Mononuclear cell (primary cell): ENCODE measurements around the gene ECEL1. TPM values are rescaled to one million over a fixed set of nuclear protein-coding genes. Genes with fewer than 3 reads are reported as not detected.

Experiments
- H3K27me3 ChIP-seq: 2 replicates; pipeline ENCODE4 v1.6.0; 2011; ENCODE audit warnings: low read length, control low read depth; ENCODE audit not compliant: insufficient read depth
- H3K4me1 ChIP-seq: 2 replicates; pipeline ENCODE4 v1.5.1; 2011; ENCODE audit warnings: mild to moderate bottlenecking, low read length, control low read depth; ENCODE audit not compliant: insufficient read depth
- H3K4me3 ChIP-seq: 2 replicates; pipeline ENCODE4 v1.5.1; 2011; ENCODE audit warnings: mild to moderate bottlenecking, low read length, moderate library complexity
- H3K9me3 ChIP-seq: 2 replicates; pipeline ENCODE4 v1.5.1; 2011; ENCODE audit warnings: low read depth, mild to moderate bottlenecking, control low read depth, low read length
- total RNA-seq: library from RNA; depleted of rRNA; stranded (reverse); fragments of >200 nt; gene quantifications from one replicate; pipeline ENCODE4 v1.2.3, GENCODE V29; 2012

The ECEL1 gene
- total RNA-seq, 1 donor = not detected

DNA sequence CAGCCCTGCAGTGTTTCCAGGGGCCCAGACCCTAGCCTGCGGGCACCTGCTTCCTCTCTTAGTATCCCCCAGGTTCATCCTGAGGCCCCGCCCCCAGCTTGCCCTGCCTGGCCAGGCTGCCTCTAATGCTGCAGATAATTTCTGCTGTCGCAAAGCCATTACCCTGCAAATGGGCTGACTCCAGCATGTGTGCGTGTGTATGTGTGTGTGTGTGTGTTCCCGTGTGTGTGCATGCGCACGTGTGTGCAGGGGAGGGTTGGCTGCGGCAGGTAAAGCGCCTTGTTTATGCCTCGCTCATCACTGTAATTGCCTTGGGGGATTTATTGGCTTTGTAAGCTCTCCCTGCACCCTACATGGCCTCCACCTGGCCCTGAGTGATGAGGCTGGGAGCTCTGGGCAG, 25.0 kb upstream of the ECEL1 start:
- Histone ChIP-seq H3K27me3 (no peaks in the 10 kb centered on the region), H3K9me3 (no peaks in the 10 kb centered on the region), H3K4me3 (no peak overlapping the region), H3K4me1 (no peaks in the 10 kb centered on the region)

GRCh38 chr2:232511336-232511890, 23.8 kb upstream of the ECEL1 start:
- Histone ChIP-seq H3K9me3 (no peaks in the 10 kb centered on the region), H3K27me3 (no peaks in the 10 kb centered on the region), H3K4me1 (no peaks in the 10 kb centered on the region), H3K4me3 (no peak overlapping the region)

DNA sequence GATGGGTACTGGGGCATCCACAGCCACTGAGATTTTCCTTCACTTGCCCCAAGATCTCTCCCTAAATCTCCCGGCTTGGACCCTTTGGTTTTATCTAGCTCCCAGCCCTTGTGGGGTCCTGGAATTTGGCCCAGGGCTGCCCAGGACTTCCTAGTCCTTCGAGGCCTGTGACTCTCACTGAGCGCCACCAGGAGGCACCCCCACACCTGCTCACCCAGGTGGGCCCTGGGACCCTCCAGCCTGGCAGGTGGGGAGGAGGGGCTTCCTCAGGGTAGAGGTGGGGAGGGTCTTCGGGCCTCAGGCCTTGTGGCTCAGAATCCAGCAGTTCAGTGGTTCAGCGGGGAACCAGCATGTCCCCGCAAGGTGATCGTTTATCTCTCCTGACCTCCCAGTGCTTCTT, 20.6 kb upstream of the ECEL1 start:
- no peak overlapping the region for H3K4me3 ChIP-seq
- H3K27me3 ChIP-seq = peaks cover 21% of the 10 kb centered on the region
- H3K9me3 ChIP-seq = no peaks in the 10 kb centered on the region
- peaks cover 4% of the 10 kb centered on the region for H3K4me1 ChIP-seq

DNA sequence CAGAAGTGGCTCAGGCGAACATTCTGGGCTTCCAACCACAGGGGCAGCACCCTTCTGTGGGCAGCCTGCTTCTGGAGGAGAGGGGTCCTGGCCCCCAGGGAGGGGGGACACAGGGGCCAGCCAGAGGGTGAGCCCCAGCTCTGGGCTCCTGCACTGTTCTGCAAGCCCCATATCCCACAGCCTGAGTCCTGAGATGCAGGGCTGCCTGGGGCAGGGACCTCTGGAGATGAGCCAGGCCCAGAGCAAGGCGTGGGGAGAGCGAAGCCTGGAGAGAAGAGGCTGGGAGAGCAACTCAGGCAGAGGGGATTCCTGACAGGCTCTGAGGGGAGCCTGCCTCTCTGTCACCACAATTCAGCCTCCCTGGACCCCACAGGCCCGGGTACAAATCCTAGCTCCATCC, 19.1 kb upstream of the ECEL1 start:
- H3K4me1 ChIP-seq = peaks cover 6% of the 10 kb centered on the region
- no peak overlapping the region for H3K4me3 ChIP-seq
- peaks cover 27% of the 10 kb centered on the region for H3K27me3 ChIP-seq
- no peaks in the 10 kb centered on the region for H3K9me3 ChIP-seq

- no peaks in the 10 kb centered on the region for H3K9me3 ChIP-seq
- peaks cover 6% of the 10 kb centered on the region for H3K4me1 ChIP-seq
- peaks cover 28% of the 10 kb centered on the region for H3K27me3 ChIP-seq
- H3K4me3 ChIP-seq = no peak overlapping the region
Observed at GRCh38 chr2:232505856-232506255, 18.2 kb upstream of the ECEL1 start.

DNA sequence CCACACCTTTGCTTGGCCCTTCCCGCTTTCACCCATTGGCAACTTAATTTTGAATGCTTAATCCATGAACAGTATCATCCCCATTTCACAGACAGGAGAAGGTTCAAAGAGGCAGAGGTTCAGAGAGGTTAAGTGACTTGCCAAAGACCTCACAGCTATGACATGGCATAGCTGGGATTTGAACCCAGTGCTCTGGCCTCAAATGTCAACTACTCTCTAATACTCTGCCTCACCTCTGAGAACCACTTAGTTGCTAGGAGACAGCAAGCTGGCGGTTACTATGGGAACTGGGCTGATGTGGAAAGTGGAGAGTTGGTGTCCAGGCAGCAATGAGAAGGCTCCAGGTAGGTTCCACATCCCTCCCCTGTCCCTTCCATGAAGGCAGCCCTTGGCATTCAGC, 16.8 kb upstream of the ECEL1 start:
- H3K4me1 ChIP-seq = peaks cover 6% of the 10 kb centered on the region
- no peaks in the 10 kb centered on the region for H3K9me3 ChIP-seq
- H3K27me3 ChIP-seq = peaks cover 28% of the 10 kb centered on the region
- H3K4me3 ChIP-seq = no peak overlapping the region

GRCh38 chr2:232503809-232504323, 16.2 kb upstream of the ECEL1 start:
- no peak overlapping the region for H3K4me3 ChIP-seq
- peaks cover 6% of the 10 kb centered on the region for H3K4me1 ChIP-seq
- peaks cover 28% of the 10 kb centered on the region for H3K27me3 ChIP-seq
- no peaks in the 10 kb centered on the region for H3K9me3 ChIP-seq

DNA sequence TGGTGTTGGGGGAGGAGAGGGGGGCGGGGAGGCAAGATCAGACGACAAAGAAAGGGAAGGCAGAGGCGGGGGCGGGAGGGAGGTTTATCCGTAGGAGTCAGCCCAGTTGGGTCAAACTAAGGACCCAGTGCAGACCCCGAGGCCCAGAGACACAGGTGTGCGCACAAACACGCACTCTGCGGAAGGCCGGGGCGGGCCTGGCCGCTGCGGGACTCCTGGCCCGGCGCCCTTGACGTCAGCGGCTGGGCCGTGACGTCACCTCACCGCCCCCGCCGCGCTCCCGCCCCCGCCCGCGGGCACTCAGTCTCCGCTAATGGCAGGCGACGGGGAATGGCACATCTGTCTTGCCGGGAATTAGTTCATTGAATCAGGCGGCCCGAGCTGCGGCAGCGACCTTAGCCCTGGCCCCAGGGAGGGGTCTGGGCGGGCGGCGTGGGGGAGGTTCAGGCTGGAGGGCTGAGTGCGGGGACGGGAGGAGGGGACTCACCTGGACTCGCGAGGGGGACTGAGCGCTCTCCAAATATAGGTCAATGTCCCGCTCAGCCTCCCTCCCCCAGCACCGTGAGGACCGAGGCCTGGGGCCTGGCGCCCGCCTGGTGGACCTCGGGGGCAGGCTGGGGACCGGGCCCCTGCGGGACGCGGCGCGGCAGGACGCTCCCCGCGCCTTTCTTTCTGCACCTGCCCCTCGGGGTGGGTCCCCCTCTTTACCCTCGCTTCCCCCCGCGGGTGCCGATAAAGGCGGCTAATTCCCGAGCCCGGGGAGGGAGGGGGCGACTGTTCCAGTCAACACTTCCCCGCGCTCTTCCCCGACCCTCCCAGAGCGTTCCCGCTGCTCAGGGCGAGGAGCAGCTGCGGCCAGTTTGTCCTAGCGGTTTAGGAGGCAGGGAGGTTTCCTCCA, 15.5 kb upstream of the ECEL1 start:
- peaks cover 28% of the 10 kb centered on the region for H3K27me3 ChIP-seq
- H3K4me1 ChIP-seq = peaks cover 6% of the 10 kb centered on the region
- no peak overlapping the region for H3K4me3 ChIP-seq
- H3K9me3 ChIP-seq = no peaks in the 10 kb centered on the region

- Histone ChIP-seq H3K4me1 (peaks cover 6% of the 10 kb centered on the region), H3K4me3 (no peak overlapping the region), H3K9me3 (no peaks in the 10 kb centered on the region), H3K27me3 (peaks cover 28% of the 10 kb centered on the region)
Observed at GRCh38 chr2:232502511-232502910, 14.9 kb upstream of the ECEL1 start.

- peaks cover 28% of the 10 kb centered on the region for H3K27me3 ChIP-seq
- peaks cover 6% of the 10 kb centered on the region for H3K4me1 ChIP-seq
- H3K4me3 ChIP-seq = no peak overlapping the region
- H3K9me3 ChIP-seq = no peaks in the 10 kb centered on the region
Observed at GRCh38 chr2:232501794-232502390, 14.3 kb upstream of the ECEL1 start.

DNA sequence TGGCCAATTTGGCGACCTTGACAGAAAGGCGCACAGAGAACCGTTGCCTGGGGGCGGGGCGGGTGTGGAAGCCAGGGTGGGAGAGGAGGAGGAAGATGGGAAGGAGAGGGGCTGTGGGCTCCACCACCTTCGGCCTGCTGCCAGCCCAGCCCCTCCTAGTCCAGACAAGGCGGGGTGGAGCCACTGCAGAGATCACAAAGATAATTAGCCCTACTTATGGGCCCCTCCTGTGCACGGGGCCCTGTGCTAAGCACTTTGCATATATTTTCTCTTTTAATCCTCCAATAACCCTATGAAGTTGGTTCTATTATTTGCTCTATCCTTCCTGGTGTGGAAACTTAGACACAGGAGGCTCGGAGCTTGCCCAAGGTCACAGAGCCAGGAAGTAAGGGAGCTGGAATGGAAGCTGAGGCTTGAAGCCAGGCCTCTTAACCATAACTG, 13.7 kb upstream of the ECEL1 start:
- H3K4me3 ChIP-seq = no peak overlapping the region
- H3K9me3 ChIP-seq = no peaks in the 10 kb centered on the region
- peaks cover 6% of the 10 kb centered on the region for H3K4me1 ChIP-seq
- H3K27me3 ChIP-seq = peaks cover 28% of the 10 kb centered on the region

DNA sequence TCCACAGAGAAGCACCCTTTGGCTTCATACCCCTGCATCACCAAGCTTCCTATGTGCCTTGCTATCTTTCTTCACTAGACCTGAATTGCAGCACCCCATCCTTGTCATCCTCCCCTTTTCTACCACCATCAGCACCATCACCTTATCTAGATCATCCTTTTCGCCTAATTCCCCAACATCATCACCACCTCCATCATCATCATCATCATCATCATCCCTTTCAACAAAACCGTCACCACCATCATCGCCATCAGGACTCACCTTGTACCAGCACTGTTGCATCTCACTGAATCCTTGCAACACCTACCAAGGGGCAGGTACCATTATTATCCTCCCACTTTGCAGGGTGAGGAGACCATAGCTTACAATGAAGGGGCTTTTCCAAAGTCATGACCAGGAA, 10.8 kb upstream of the ECEL1 start:
- peaks cover 4% of the 10 kb centered on the region for H3K4me1 ChIP-seq
- H3K4me3 ChIP-seq = no peak overlapping the region
- no peaks in the 10 kb centered on the region for H3K9me3 ChIP-seq
- H3K27me3 ChIP-seq = peaks cover 7% of the 10 kb centered on the region

GRCh38 chr2:232497348-232497747, 9.7 kb upstream of the ECEL1 start:
- Histone ChIP-seq H3K27me3 (peaks cover 4% of the 10 kb centered on the region), H3K4me1 (no peaks in the 10 kb centered on the region), H3K4me3 (no peak overlapping the region), H3K9me3 (no peaks in the 10 kb centered on the region)

DNA sequence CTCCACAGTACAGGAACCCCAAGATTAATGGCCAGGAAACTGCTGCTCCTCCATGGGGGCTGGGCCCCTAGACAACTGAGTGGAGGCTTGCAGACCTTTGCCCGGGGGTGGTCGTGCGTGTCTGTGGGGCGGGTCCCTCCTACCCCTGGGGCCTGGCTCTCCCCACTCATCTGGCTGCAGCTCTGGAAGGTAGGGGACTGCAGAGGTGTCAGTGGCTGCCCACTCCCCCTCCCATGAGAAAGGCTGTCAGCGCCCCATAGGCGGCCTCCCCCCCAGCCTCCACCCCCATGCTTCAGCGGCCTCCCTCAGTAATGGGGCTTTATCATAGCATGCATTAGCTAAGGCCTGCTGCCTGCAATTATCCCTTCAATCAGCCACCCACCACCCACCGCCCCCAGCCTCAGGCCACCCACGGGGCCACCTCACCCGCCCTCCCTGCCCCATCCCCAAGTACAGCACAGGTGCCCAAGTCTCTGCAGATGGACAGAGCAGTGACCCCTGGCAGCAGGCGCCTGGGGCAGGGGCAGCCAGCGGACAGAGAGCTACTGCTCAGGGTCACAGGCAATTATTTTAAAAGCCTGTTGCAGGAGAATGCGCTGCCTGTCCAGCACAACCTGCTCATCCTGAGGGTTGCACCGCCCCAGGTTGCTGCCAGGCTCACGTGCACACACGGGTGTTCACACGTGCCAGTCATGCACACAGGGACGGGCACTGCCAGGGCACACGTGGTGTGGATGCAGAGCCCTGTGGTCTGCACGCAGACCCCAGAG, 9.1 kb upstream of the ECEL1 start:
- H3K27me3 ChIP-seq = peaks cover under 1% of the 10 kb centered on the region
- H3K4me1 ChIP-seq = no peaks in the 10 kb centered on the region
- no peaks in the 10 kb centered on the region for H3K9me3 ChIP-seq
- no peak overlapping the region for H3K4me3 ChIP-seq

DNA sequence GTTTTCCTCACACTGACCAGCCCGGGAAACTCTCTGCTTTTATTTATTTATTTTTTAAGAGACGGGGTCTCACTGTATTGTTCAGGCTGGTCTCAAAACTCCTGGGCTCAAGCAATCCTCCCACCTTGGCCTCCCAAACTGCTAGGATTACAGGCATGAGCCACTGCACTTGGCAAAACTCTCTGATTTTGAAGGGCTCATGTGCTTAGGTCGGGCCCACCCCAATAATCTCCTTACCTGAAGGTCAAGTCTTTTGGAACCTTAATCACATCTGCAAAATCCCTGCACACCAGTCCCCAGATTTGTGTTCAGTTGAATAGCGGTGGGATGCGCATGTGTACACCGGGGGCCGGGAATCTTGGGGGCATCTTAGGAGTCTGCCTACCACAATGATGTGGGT, 7.7 kb upstream of the ECEL1 start:
- H3K4me3 ChIP-seq = no peak overlapping the region
- no peaks in the 10 kb centered on the region for H3K9me3 ChIP-seq
- H3K27me3 ChIP-seq = no peaks in the 10 kb centered on the region
- H3K4me1 ChIP-seq = no peaks in the 10 kb centered on the region
